ENCODE data around the gene NEB.
"Not testable (repeated sequence)": the region's sequence is repeated elsewhere in the genome, so short reads cannot be mapped to it uniquely, and the experiment has no call there.

NEB gene

GRCh38 chr2:151611351-151611750, 122.9 kb downstream of the NEB start:
- no peak for DNase-seq (ENCODE audit: low read depth)

DNA sequence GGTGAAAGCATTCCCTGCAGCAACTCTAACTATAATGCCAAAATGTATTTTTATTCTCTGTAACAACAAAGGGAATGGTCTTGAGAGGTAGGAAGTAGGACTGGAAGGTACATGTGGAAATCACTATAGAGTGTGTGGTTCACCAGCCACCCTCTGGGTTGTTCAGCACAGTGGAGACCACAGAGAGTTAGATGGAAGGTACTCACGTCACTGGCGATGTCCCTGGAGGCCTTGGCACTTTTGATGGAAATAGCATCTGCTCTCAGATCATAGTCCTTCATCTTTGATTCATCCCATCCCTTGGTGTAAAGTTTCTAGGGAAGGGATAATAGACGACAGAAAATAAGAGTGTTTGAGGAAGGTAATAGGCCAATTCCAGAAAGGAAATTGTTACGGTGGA, 124.0 kb downstream of the NEB start:
- DNase-seq (ENCODE audit: low read depth) = no peak

- no peak for DNase-seq (ENCODE audit: low read depth)
Measured at GRCh38 chr2:151609705-151610104, 124.6 kb downstream of the NEB start.

DNA sequence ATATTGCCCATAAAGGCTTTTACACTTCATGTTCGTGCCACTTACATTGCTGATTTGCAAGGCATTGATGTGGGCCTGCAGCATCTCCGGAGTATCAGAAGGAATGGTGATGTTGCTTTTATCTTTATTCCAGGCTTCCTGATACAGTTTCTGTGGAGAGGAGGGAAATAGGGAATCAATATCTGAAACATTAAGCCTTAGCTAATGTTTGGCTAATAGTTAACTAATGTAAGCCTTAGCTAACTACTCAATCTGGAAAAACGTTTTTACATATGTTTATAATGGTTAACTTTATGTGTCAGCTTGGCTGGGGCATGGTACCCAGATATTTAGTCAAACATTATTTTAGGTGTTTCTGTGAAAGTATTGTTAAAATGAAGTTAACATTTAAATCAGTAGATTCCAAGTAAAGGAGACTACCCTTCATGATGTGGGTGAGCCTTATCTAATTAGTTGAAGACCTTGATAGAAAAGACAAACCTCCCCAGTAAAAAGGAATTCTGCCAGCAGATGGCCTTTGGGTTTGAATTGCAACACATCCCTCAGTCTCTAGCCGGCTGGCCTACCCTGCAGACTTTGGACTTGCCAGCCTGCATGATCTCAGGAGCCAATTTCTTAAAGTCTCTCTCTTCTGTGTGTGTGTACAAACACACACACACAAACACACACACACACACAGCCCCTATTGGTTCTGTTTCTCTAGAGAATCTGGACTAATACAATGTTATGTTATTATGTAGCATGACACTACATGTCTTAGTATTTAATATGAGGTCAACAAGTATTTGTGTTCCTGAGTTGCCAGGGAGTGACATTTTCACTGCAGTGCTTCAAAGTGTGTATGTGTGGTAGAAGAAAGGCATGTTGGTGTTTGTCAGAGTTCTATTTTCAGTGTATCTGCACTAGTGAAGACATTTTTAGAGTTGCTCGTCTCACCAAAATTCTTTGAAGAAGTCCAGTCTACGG, 126.5 kb downstream of the NEB start:
- DNase-seq (ENCODE audit: low read depth) = not testable (repeated sequence)

DNA sequence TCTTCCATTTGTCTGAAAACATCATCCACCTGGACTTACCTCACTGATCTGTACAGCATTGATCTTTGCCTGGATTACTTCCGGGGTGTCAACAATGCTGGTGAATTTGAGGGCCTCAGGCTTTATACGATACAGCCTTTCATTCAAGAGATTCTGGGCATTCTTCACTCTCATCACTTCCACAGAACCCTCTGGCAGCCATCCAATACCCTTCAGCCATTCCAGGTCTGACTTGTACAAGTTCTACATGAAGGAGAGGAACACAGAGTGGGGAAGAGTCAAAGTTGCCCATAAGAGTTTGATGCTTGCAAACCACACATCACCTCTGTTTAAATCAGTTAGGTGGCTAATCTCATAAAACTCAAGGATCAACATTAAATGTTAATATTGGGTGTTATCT, 130.7 kb downstream of the NEB start:
- not testable (repeated sequence) for DNase-seq (ENCODE audit: low read depth)

DNA sequence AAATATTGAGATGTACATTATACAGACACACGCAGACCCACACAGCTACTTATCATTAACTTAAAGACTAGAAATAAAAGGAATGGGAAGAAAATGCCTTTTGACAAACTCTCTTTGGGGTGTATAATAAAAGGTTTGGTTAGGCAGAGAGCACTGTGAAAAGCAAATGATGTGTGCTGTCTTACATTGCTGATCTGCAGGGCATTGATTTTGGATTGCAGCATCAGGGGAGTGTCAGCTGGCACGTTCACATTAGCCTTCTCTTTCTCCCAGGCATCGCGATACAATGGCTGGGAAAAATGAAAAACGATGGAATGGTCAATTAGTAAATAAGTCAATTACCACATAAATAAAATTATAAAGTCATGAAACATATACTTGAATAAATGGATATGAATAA, 131.9 kb downstream of the NEB start:
- not testable (repeated sequence) for DNase-seq (ENCODE audit: low read depth)

DNA sequence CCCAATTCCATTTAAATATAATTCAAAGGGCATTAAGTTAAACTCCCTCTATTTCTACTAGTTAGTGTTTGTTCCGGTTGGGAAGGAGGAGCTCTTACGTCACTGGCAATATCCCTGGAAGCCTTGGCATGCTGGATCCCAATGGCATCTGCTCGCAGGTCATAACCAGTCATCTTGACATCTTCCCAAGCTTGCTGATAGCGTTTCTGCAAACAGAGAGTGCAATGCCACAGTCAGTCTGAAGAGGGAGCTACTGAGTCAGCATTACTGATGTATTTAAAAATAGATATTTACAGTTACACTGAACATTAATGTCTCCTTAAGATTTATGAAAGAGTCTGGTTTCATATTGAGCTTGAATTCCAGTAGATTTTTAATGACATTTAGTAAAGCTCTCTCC, 132.5 kb downstream of the NEB start:
- not testable (repeated sequence) for DNase-seq (ENCODE audit: low read depth)

DNA sequence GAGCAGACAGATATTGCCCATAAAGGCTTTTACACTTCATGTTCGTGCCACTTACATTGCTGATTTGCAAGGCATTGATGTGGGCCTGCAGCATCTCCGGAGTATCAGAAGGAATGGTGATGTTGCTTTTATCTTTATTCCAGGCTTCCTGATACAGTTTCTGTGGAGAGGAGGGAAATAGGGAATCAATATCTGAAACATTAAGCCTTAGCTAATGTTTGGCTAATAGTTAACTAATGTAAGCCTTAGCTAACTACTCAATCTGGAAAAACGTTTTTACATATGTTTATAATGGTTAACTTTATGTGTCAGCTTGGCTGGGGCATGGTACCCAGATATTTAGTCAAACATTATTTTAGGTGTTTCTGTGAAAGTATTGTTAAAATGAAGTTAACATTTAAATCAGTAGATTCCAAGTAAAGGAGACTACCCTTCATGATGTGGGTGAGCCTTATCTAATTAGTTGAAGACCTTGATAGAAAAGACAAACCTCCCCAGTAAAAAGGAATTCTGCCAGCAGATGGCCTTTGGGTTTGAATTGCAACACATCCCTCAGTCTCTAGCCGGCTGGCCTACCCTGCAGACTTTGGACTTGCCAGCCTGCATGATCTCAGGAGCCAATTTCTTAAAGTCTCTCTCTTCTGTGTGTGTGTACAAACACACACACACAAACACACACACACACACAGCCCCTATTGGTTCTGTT, 137.2 kb downstream of the NEB start:
- DNase-seq (ENCODE audit: low read depth) = not testable (repeated sequence)

- not testable (repeated sequence) for DNase-seq (ENCODE audit: low read depth)
Measured at GRCh38 chr2:151591908-151592255, 142.4 kb downstream of the NEB start.

GRCh38 chr2:151591250-151591907, 142.9 kb downstream of the NEB start:
- DNase-seq (ENCODE audit: low read depth) = not testable (repeated sequence)

DNA sequence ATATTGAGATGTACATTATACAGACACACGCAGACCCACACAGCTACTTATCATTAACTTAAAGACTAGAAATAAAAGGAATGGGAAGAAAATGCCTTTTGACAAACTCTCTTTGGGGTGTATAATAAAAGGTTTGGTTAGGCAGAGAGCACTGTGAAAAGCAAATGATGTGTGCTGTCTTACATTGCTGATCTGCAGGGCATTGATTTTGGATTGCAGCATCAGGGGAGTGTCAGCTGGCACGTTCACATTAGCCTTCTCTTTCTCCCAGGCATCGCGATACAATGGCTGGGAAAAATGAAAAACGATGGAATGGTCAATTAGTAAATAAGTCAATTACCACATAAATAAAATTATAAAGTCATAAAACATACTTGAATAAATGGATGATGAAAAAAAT, 153.0 kb downstream of the NEB start:
- DNase-seq (ENCODE audit: low read depth) = not testable (repeated sequence)

DNA sequence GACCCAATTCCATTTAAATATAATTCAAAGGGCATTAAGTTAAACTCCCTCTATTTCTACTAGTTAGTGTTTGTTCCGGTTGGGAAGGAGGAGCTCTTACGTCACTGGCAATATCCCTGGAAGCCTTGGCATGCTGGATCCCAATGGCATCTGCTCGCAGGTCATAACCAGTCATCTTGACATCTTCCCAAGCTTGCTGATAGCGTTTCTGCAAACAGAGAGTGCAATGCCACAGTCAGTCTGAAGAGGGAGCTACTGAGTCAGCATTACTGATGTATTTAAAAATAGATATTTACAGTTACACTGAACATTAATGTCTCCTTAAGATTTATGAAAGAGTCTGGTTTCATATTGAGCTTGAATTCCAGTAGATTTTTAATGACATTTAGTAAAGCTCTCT, 153.6 kb downstream of the NEB start:
- DNase-seq (ENCODE audit: low read depth) = not testable (repeated sequence)

DNA sequence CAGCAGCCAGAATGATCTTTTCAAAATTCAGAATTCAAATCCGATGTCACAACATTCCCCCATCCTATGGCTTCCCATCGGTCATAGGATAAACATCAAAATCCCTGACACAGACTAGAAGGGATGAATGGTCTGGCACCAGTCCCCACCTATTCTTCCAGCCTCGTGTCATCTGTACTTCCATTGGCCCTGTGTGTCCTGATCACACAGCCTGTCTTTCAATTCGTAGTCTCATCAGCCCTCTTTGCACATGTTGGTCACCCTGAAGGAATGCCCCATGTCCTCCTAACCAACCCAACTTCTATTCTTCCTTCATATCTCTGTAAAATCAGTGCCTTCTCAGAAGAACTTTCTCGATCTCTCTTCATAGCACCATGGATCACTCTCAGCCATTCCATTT, 157.2 kb downstream of the NEB start:
- DNase-seq (ENCODE audit: low read depth) = no peak

GRCh38 chr2:151576080-151576479, 158.2 kb downstream of the NEB start:
- DNase-seq (ENCODE audit: low read depth) = no peak

DNA sequence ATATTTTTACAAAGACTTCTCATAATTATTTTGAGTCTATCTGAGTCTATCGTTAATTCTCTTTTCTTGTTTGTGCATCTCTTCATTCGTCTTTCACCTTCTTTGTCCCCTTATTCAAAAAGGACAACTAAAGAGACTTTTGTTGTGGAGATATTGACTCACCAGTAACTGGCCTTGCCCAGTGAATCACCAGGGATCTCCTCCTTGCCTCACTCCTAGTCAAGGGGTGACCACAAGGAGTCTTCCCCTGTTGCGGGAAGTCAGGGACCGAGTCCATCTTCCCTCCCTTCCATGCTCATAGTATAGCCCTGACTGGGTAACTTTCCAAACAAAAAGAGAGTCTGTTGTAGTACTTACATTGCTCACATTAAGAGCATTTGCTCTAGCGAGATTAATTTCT, 158.9 kb downstream of the NEB start:
- no peak for DNase-seq (ENCODE audit: low read depth)

GRCh38 chr2:151570191-151570590, 164.1 kb downstream of the NEB start:
- DNase-seq (ENCODE audit: low read depth) = no peak

DNA sequence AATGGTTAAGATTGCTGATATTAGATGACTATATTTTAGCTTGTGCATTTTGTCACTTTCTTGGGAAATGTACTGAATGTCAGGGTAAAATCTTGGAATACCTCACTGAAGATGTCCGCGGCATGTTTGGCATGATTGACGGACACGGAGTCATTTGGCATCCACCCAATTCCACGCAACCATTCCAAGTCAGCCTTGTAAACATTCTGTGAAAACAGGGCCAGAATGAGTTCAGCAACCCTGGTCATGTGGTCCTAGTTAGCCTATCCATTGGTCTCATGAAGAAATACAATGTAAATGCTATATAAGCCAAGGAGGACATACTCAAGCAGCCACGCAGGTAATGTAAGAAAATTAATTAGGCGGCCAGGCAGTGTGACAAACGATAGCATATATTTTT, 165.1 kb downstream of the NEB start:
- DNase-seq (ENCODE audit: low read depth) = no peak

DNA sequence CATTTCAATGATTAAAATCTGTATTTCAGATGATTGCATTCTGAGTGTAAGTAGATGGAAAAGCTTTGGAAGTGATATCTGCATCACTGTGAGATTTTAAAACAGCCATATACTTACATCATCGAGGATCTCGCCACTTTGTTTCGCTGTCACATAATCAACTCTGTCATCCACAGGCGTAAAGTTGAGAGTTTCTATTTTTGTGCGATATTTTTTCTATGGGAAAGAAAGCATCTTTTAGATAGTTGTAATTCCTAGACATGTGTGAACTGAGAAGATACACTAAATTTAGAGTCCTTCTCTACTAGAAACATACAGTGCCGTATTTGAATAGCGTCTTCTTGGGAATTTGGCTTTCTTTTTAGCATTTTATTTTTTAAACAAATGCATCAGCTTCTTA, 165.8 kb downstream of the NEB start:
- no peak for DNase-seq (ENCODE audit: low read depth)

- DNase-seq (ENCODE audit: low read depth) = no peak
Measured at GRCh38 chr2:151567006-151567405, 167.3 kb downstream of the NEB start.

GRCh38 chr2:151562398-151562797, 171.9 kb downstream of the NEB start:
- DNase-seq (ENCODE audit: low read depth) = no peak

DNA sequence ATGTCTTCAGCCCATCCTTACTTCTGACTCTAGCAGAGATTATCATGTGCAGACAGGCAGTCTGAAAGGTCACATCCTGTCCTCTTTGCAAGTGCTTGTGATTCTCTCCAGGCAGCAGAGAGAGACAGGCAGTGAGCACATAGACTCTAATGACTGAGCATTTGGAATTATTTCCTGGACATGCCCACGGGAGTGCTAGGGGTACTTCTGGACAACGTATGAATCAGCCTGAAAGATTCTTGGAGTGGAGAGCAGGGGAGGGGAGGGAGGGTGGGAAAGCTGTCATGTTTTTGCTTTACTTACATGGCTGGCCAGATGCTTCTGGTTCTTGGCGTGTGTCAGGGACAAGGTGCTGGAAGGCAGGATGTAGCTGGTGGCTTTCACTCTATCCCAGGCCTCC, 174.0 kb downstream of the NEB start:
- no peak for DNase-seq (ENCODE audit: low read depth)

DNA sequence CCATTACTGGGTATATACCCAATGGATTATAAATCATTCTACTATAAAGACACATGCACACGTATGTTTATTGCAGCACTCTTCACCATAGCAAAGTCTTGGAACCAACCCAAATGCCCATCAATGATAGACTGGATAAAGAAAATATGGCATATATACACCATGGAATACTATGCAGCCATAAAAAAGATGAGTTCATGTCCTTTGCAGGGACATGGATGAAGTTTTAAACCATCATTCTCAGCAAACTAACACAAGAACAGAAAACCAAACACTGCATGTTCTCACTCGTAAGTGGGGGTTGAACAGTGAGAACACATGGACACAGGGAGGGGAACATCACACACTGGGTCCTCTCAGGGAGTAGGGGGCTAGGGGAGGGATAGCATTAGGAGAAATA, 174.8 kb downstream of the NEB start:
- not testable (repeated sequence) for DNase-seq (ENCODE audit: low read depth)

GRCh38 chr2:151557883-151558282, 176.4 kb downstream of the NEB start:
- not testable (repeated sequence) for DNase-seq (ENCODE audit: low read depth)
